Fibroblast of the conjunctiva (primary cell): ENCODE data around the gene DPH5.
"Not testable (repeated sequence)": the region's sequence is repeated elsewhere in the genome, so short reads cannot be mapped to it uniquely, and the experiment has no call there.

ENCODE experiments used
- DNase-seq: peaks from one replicate; pipeline ENCODE4 v3.0.0-alpha.2; 2010; ENCODE audit warnings: low read depth

The DPH5 gene

DNA sequence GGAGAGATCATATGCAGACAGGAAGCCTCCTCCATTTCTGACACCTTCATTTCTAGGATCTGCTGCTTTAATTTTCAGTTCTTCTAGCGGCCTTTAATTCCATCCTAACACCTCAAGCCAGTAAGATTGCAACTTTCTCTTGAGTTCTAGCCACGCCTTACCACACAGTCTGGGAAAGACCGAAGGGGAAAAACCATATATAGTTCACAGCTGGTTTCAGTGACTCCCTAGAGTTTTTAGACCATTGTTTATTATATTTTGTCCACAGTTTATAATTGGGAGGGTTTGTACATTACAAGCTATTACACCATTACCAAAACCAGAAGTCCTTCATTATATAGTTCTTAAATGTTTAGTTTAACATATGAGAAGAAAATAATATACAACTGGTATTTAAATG lies 37.5 kb downstream of the DPH5 start:
- no peak for DNase-seq

- no peak for DNase-seq
Observed at GRCh38 chr1:100982793-100983192, 42.8 kb downstream of the DPH5 start.

- no peak for DNase-seq
Observed at GRCh38 chr1:100979631-100980030, 46.0 kb downstream of the DPH5 start.

- DNase-seq: no peak
Observed at GRCh38 chr1:100976936-100977335, 48.6 kb downstream of the DPH5 start.

DNA sequence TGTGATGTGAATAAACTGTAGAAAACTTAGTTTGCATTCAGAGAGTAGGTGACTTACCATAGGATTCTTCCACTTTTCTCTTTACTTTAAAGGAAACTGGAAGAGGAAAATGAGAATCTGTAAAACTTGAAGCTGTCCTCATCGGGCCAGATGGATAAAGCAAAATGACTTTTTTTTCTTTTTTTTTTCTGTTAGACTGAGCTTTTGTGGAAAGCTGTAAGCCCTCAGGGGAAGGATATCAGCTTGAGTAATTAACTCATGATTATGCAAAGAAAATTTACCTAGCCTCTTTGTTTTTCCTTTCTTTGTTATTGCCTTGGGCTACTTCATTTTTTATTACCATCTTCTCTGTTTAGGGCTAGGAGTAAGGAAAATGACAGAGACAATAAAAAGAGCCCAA lies 53.4 kb downstream of the DPH5 start:
- no peak for DNase-seq

DNA sequence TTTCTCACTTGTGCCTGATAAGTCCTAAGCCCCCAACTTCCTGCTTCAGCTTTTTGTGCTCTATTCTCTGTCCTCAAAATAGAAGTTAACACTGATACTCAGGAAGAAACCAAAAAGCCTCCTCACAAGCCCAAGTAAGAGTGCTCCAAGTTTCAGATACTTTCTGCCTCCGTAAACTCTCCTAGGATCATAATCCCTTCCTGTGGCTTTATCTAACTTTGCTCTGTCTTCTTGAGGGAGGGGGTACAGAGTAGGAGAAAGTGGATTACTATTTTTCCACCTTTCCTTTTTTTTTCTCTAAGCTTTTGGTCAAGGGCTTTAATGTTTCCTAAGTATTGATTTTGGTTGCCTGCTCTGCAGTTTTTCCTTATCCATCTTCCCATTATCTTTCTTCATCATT lies 54.6 kb downstream of the DPH5 start:
- no peak for DNase-seq

- no peak for DNase-seq
Observed at GRCh38 chr1:100969327-100969726, 56.3 kb downstream of the DPH5 start.

DNA sequence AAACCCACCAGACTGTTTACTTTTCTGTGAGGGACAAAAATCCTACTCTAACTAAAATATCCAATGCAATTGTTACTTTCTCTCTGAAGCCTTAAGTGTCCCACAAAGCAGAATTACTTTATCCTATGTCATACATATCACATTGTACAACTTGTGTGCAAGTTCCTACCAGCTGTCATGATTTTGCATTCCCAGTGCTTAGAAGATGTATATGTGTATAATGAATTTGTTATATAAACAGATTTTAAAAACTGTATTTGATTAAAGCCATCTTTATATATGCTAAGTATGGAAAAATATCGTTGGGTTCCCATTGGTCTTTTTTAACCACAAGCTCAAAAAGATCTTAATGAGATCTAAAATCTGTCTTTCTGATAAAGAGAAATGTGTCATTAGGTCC lies 57.0 kb downstream of the DPH5 start:
- no peak for DNase-seq

DNA sequence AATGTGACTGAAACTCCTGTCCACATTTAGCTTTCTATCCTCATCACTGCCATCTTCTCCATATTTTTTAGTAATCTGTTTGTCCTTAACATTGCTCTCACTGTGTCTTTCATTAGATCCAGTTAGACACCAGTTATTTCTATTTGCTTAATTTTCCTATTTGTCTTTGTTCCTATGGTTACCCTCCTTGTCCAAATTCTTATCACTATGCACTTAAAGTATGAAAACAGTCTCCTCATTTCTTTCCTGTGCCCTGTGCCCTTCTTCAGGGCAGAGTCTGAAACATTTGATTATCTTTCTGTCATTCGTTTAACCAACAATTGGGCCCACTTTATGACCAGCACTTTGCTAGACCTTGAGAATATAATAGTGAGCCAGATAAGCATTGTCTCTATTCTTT lies 65.5 kb downstream of the DPH5 start:
- no peak for DNase-seq

DNA sequence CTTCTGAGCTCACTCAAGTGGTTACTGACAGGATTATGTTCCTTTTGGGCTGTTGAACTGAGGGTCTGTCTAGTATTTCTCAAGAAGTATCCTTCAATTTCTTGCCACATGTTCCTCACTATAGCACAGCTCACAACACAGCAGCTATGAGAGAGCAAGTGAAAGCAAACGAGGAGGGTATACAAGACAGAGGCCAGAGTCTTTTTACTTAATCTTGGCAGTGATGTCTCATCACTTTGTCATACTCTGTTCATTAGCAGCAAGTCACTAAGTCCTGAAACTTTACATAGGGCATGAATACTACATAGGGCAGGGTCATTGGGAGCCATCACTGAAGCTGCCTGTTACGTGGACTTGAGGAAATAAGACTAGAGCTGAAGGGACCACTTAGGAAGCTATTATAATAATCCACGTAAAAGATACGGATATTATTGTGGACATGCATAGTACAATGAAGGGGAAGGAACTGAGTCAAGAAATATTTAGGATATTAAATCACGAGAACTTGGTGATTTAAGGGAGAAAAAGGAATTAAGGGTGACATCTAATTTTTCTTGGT lies 66.0 kb downstream of the DPH5 start:
- DNase-seq: no peak

GRCh38 chr1:100955322-100955721 lies 70.3 kb downstream of the DPH5 start:
- peak; percentile 80 for DNase-seq

DNA sequence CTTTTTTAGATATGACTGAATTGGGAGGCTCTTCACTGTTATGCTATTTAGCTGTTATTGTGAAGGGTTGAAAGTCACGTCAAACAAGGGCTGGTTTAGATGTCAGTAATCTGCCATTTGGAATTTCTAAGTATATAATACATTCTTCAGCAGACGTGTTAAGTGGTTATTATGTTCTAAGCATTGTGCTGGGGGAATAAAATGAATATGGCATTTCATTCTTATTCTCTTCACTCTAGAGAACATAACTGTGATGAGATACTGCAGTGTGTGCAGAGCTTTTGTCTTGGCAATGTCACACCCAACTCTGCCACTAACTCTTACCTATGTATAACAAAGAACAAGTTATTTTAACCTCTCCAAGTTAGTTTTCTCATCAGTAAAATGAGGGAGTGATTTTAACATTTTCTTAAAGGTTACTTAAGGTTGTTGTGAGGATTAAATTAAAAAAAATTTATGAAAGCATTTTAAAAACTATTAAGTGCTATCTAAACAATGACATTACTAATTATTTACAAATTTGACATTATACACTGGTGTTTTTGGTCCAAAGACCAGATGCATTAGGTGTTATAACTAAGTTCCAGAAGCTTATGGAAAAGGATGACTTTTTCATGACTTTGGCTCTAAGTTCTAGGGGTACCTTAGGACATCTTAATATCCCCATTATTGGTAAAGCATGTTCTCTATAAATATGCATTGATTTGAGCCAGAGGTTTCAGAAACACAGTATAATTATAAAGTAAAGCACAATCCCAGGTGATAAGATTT lies 71.4 kb downstream of the DPH5 start:
- DNase-seq: no peak

- not testable (repeated sequence) for DNase-seq
Observed at GRCh38 chr1:100952970-100953369, 72.6 kb downstream of the DPH5 start.

GRCh38 chr1:100952104-100952745 lies 73.4 kb downstream of the DPH5 start:
- no peak for DNase-seq

GRCh38 chr1:100950781-100951180 lies 74.8 kb downstream of the DPH5 start:
- DNase-seq: peak; percentile 22

GRCh38 chr1:100950337-100950736 lies 75.2 kb downstream of the DPH5 start:
- no peak for DNase-seq

GRCh38 chr1:100949515-100950158 lies 75.9 kb downstream of the DPH5 start:
- not testable (repeated sequence) for DNase-seq

DNA sequence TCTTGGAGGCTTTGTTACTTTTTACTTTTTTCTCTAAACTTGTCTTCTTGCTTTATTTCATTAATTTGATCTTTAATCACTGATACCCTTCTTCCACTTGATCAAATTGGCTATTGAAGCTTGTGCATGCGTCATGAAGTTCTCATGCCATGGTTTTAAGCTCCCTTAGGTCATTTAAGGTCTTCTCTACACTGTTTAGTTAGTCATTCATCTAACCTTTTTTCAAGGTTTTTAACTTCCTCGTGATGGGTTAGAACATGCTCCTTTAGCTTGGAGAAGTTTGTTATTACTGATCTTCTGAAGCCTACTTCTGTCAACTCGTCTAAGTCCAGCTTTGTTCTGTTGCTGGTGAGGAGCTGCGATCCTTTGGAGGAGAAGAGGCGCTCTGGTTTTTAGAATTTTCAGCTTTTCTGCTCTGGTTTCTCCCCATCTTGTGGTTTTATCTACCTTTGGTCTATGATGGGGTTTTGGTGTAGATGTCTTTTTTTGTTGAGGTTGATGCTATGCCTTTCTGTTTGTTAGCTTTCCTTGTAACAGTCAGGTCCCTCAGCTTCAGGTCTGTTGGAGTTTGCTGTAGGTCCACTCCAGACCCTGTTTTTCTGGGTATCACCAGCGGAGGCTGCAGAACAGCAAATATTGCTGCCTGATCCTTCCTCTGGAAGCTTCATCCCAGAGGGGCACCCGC lies 76.7 kb downstream of the DPH5 start:
- not testable (repeated sequence) for DNase-seq

- not testable (repeated sequence) for DNase-seq
Observed at GRCh38 chr1:100947816-100948215, 77.8 kb downstream of the DPH5 start.

- not testable (repeated sequence) for DNase-seq
Observed at GRCh38 chr1:100946064-100946463, 79.5 kb downstream of the DPH5 start.

DNA sequence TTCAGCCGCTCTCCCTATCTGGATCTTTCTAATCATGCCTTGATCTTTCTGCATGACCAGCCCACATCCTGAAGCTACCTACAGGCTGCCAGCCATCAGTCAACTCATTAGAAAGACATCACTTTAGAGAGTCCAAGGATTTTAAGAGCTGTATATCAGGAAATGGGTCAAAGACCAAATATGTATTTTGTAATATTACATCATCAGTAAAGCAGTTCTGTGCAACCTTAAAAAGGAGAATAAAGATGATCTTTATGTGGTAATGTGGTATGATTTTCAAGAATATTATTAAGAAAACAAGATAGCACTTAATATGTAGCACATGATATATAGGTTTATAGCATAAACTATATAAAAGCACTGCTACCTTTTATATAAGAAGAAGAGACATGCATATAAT lies 82.1 kb downstream of the DPH5 start:
- DNase-seq: no peak

DNA sequence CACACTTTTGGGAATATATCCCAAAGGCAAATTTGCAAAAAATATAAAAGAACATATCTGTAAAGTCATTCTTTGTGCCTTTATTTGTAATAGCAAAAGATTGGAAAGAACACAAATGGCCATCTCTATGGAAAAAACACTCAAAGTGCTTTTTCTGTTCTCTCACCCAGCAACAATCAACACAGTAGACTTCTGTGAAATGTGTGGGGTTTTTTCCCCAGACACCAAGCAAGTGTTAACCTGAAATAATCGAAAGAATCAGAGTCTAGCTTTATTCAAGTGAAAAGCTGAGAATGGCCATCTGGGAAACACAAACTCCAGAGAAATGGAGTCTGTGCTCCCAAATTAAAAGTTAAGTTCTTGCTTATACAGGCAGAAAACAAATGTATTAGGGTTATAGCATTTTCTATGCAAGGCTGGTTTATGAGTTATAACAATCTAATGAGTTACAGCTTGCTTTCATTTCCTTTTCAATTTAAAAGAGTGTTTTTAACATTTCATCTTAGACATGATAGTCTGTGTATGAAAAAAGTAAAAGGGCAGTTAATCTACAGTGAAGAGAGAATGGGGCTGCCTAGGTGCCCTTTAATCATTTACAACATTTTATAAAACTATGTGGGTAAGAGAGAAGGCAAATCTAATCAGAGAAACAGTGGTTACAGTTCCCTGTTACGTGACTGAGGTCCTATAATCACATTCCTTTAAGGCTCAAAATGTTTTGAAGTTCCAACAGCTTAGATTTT lies 83.1 kb downstream of the DPH5 start:
- no peak for DNase-seq
